Chondrocyte (in vitro differentiated cells): ENCODE measurements around the gene DLEC1. TPM values are rescaled to one million over a fixed set of nuclear protein-coding genes. Genes with fewer than 3 reads are reported as not detected.

Experiments used
- DNase-seq: peaks from one replicate; pipeline ENCODE4 v3.0.0; 2021; ENCODE audit warnings: mixed read lengths, low spot score
- H3K27ac Mint-ChIP-seq: one replicate; pipeline ENCODE4 v1.8.0; 2021; ENCODE audit warnings: mild to moderate bottlenecking, moderate library complexity, mixed read lengths; ENCODE audit not compliant: unreplicated experiment
- H3K27me3 Mint-ChIP-seq: 2 replicates; pipeline ENCODE4 v1.8.0; 2021; ENCODE audit warnings: low read depth, mixed read lengths
- H3K36me3 Mint-ChIP-seq: 2 replicates; pipeline ENCODE4 v1.8.0; 2021; ENCODE audit warnings: low read depth, mixed read lengths
- H3K4me1 Mint-ChIP-seq: 2 replicates; pipeline ENCODE4 v1.8.0; 2021; ENCODE audit warnings: low read depth, mild to moderate bottlenecking, mixed read lengths
- H3K4me3 Mint-ChIP-seq: one replicate; pipeline ENCODE4 v1.8.0; 2021; ENCODE audit warnings: mild to moderate bottlenecking, moderate library complexity, mixed read lengths; ENCODE audit not compliant: unreplicated experiment
- H3K9me3 Mint-ChIP-seq: 2 replicates; pipeline ENCODE4 v1.8.0; 2021; ENCODE audit warnings: low read depth, mixed read lengths
- total RNA-seq: library from RNA; stranded (reverse); gene quantifications from 3 replicates; pipeline ENCODE4 v1.2.1, GENCODE V29; 2021
- TF ChIP-seq, protein P1 (sequence below): fragments of 200-600 bp; sonication (generic); IDR thresholded peaks from 2 replicates; pipeline ENCODE4 v1.5.0; 2021; ENCODE audit warnings: antibody characterized with exemption, mild to moderate bottlenecking, moderate library complexity

The DLEC1 gene
- total RNA-seq, 1 donor from 2014 or later = 0.17 TPM

DNA sequence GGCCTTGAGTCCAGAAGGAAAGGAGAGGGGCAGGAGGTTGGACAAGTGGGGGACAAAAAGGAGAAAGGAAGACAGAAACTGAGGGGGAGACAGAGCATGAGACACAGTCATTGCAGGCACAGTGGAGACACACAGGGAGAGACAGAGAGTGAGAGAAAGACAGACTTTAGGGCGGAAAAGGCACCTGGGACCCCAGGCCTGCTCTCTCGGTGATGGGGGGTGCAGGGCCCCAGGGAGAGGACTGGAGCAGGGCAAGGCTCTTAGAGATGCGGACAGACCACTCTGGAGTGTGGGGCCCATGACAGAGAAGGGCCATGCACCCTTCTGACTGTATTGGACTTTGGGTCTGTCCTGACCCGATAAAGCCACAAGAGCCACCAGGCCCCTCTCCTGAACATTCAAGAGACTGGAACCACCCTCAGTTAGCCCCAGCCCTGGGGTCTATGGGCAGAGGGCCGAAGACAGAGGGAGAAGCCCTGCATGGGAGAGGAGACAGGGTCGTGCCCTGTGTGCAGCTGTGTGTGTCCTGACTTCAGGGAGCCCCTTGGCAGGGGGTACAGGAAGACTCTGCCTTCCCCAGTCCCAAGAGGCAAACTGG is 22.1 kb upstream of the DLEC1 start:
- DNase-seq = peak; percentile 58
- peaks cover 27% of the 10 kb centered on the region for H3K36me3 Mint-ChIP-seq
- TF ChIP-seq, protein P1, sequence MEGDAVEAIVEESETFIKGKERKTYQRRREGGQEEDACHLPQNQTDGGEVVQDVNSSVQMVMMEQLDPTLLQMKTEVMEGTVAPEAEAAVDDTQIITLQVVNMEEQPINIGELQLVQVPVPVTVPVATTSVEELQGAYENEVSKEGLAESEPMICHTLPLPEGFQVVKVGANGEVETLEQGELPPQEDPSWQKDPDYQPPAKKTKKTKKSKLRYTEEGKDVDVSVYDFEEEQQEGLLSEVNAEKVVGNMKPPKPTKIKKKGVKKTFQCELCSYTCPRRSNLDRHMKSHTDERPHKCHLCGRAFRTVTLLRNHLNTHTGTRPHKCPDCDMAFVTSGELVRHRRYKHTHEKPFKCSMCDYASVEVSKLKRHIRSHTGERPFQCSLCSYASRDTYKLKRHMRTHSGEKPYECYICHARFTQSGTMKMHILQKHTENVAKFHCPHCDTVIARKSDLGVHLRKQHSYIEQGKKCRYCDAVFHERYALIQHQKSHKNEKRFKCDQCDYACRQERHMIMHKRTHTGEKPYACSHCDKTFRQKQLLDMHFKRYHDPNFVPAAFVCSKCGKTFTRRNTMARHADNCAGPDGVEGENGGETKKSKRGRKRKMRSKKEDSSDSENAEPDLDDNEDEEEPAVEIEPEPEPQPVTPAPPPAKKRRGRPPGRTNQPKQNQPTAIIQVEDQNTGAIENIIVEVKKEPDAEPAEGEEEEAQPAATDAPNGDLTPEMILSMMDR = no peak
- no peak overlapping the region for H3K4me3 Mint-ChIP-seq
- H3K27me3 Mint-ChIP-seq = no peaks in the 10 kb centered on the region
- H3K27ac Mint-ChIP-seq = no peak overlapping the region
- no peaks in the 10 kb centered on the region for H3K4me1 Mint-ChIP-seq
- no peaks in the 10 kb centered on the region for H3K9me3 Mint-ChIP-seq

DNA sequence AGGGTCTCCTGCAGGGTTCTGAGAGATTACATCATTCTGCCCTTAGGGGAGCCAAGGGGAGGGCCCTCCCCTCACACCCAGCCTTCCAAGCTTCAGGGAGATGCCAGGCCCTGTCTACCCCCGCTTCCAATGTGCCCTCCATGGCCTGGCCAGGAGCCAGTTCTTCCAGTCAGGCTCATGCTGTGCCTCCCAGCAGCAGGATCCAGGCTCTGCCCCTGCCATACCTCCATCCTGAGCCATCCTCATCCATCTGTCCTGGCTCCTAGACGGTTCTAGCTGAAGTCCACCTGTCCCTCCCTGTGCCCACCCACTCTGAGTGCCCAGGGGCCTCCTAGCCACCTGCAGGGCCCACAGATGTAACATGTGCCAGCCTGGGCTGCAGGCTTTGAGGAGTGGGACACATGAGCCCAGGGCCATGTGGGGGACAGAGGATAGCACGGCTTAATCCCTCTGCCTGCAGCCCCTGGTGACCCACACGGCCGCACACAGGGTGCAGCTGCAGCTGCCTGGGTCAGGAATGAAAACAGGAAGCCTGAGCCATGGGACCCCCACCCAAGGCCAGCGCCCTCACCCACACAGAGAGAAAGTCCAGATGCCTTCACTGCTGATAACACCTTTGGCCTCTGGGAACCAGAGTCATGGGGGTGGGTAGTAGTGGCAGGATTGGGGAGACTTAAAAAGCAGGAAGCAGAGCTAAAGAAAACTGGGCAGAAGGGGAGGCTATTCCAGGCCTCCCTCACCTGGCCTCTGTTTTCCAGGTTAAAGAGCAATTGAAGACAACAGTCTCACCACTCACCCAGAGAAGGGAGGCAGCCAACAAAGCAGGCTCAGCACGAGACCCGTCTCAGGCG is 21.3 kb upstream of the DLEC1 start:
- Mint-ChIP-seq H3K4me3 (no peak overlapping the region), H3K27me3 (no peaks in the 10 kb centered on the region), H3K27ac (no peak overlapping the region), H3K4me1 (no peaks in the 10 kb centered on the region), H3K36me3 (peaks cover 27% of the 10 kb centered on the region), H3K9me3 (no peaks in the 10 kb centered on the region)
- DNase-seq = peak; percentile 68
- TF ChIP-seq, protein P1 = no peak

DNA sequence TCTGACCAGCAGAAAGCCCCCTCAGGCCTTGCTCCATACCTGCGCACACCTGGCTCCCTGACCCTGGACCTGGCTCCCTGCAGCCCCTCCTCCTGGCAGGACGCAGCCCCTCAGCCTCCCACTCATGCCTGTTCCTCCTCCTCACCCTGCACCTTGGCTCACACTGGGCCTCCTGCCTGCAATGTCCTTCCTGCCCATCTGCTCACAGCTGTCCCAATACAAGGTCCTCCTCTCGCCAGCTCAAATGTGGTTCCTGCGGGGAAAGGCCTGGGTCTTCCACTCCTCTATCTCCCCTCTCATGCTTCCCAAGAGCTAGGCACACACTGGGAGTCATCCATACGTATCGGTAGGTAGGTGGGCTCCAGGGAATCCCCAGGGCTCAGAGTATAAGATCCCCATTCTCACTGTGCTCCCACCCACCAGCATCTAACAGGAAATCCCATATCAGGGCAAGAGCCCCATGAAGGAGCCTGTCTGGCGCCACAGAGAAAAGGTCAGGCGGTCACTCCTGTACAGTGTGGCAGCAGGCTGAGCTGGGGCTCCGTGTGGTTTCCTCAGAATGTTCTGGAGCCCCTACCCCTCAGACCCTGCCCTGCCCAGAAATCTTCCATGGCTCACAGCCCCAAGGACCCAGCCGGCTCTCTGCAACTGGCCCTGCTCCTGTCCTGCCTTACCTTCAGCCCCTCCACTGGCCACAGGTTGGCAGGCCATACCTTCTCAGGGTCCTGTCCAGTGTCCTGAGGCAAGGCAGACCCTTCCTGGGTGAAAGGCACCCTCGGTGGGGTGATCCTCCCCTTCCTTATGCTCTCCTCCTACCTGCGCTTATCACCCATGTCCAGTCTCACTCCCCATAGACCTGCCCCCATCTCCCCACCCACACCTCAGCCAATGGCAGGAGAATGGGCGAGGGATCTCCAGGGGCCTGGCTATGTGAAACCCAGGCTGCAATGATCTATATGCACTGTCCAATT is 20.4 kb upstream of the DLEC1 start:
- H3K27me3 Mint-ChIP-seq = no peaks in the 10 kb centered on the region
- H3K9me3 Mint-ChIP-seq = no peaks in the 10 kb centered on the region
- DNase-seq = peak; percentile 71
- peaks cover 1% of the 10 kb centered on the region for H3K4me1 Mint-ChIP-seq
- TF ChIP-seq, protein P1 = no peak
- no peak overlapping the region for H3K4me3 Mint-ChIP-seq
- H3K27ac Mint-ChIP-seq = no peak overlapping the region
- peaks cover 27% of the 10 kb centered on the region for H3K36me3 Mint-ChIP-seq

DNA sequence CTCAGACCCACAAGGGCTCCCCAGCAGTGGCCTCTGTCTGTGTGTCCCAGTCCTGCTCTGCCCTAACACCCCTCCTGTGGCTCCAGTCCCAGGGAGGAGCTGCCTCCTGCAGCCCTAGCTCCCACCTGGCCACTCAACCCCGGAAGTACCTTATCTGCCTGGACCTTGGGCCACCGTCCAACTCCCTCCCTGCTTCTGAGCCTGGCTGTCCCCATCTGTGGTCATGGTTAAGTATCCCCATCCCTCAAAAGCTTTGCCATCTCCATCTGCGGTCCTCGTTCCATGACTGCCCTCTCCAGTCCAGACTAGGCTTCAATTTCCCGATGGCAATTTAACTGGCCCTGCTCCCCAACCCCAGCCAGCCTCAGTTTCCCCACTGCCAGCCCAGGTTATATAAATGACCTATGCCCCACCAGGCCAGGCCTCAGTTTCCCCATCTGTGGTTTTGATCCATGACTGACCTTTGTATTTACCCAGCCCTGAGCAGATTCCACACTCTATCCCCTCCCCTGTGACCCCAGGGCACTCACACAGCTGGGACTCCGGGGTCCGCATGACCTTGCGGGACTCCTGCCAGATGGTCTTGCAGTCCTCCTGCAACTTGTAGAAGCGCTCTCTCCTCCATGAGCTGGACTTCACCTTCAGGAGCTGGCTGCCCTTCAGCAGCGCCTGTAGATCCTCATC is 19.2 kb upstream of the DLEC1 start:
- Mint-ChIP-seq H3K4me1 (peaks cover 5% of the 10 kb centered on the region), H3K4me3 (no peak overlapping the region), H3K27me3 (no peaks in the 10 kb centered on the region), H3K36me3 (peaks cover 26% of the 10 kb centered on the region), H3K9me3 (no peaks in the 10 kb centered on the region), H3K27ac (no peak overlapping the region)
- TF ChIP-seq, protein P1 = no peak
- DNase-seq = no peak
